Lower leg skin (tissue), 3 donors: ENCODE measurements around the gene SAMD8.

Experiments
- CTCF ChIP-seq, 3 donors: fragments of 450-650 bp; IDR thresholded peaks; one replicate each; pipeline ENCODE4 v1.5.1; 2016; ENCODE audit warnings: antibody characterized with exemption in 3 of 3, mild to moderate bottlenecking in 3 of 3, moderate library complexity in 2 of 3
- POLR2A ChIP-seq, 2 donors: fragments of 450-650 bp; IDR thresholded peaks; one replicate each; pipeline ENCODE4 v1.6.1; 2016 to 2017; ENCODE audit warnings: antibody characterized with exemption in 2 of 2, mild to moderate bottlenecking in 1 of 2, moderate library complexity in 1 of 2

DNA sequence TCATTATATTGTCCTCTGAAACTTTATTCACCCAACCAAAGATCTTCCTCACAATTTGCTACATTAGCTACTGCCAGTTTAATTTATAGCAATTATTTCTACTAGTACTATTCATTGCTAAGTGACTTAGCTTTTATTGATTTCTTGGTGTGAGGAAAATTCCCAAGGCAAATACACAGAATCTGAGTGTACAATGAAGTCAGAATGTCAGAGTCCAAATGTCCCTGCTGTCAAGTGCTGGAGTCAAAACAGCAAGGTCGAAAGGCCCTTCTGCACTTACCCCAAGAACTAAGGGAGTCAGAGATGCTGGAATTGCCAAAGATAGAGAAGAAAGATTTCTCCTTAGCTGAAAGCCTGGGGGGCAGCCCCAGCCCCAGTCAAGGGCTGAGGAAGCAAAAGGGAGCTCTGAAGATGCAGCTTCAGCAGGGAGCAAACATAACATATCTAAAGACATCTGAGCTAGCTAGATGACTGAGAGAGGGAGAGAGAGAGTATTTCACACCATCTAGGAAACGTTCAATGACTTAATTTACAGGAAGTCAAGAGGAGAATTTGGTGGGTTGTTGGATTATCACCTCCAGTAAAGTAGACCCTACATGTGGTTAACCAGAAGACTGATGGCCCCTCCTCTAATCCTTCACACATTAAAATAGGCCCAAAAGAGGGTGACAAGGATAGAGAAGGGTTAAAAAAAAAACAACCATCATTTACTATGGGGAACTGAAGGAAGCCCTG is 36.6 kb upstream of the SAMD8 start:
- no peak for TF ChIP-seq CTCF (IDR thresholded peaks at IDR 0.05)
- no peak for TF ChIP-seq POLR2A (IDR thresholded peaks at IDR 0.05)
